ENCODE data around the gene FCRL2.

DNA sequence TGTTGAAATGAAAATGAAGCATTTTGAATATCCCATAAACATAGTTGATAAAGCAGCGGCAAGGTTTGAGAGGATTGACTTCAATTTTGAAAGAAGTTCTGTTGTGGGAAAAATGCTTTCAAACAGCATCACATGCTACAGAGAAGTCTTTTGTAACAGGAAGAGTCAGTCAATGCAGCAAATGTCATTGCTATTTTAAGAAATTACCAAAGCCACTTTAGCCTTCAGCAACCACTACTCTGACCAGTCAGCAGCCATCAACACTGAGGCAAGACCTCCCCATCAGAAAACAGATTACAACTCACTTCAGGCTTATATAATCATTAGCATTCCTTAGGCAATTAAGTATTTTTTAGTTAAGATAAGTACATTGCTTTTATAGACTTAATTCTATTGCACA is 42.6 kb downstream of the FCRL2 start:
- TF ChIP-seq ZNF274 (IDR thresholded peaks at IDR 0.05; ENCODE audit: low read depth, low read length) (no peak), YY1 (IDR thresholded peaks at IDR 0.05; ENCODE audit: insufficient read depth, insufficient read length) (no peak), SUZ12 (IDR thresholded peaks at IDR 0.05; ENCODE audit: extremely low read depth, insufficient read depth, insufficient read length) (no peak)

Data from NT2/D1 (cell line).